GM18508 (cell line): ENCODE results near the gene PAK2.
"Not testable (repeated sequence)": the region's sequence is repeated elsewhere in the genome, so short reads cannot be mapped to it uniquely, and the experiment has no call there.

Experiments
- ATAC-seq: cut with Tn5 transposase; IDR thresholded peaks from one replicate; pipeline ENCODE4 v1.9.1; 2021; ENCODE audit warnings: moderate number of reproducible peaks; ENCODE audit not compliant: insufficient read depth, unreplicated experiment

Gene PAK2

DNA sequence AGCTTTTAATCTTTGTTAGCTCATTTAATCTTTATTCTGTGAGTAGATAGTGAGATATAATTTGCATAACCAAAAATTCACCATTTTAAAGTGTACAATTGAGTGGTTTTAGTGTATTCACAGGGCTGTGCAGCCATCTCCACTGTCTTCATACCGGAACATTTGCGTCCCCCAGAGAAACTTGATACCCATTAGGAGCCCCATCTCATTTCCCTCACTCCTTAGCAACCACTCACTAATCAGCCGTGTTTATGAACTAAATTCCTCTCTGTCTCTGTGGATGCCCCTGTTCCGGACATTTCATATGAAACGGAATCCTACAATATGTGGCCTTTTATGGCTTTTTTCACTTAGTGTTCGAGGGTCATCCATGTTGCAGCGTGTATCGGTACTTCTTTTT, 38.2 kb downstream of the PAK2 start:
- no peak for ATAC-seq

DNA sequence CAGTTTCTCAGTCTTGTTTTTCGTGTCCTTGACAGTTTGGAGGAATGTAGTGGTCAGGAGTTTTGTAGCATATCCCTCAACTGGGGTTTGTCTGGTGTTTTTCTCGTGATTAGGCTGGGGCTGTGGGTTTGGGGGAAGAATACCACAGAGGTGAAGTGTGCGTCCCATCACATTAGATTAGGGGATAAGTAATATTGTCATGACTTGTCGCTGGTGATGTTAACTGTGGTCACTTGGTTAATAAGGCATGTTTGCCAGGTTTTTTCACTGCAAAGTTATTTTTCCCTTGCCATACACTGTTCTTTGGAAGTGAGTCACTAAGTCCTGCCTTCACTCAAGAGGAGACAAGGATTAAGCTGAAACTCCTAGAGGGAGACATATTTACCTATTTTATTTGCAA, 39.1 kb downstream of the PAK2 start:
- no peak for ATAC-seq

DNA sequence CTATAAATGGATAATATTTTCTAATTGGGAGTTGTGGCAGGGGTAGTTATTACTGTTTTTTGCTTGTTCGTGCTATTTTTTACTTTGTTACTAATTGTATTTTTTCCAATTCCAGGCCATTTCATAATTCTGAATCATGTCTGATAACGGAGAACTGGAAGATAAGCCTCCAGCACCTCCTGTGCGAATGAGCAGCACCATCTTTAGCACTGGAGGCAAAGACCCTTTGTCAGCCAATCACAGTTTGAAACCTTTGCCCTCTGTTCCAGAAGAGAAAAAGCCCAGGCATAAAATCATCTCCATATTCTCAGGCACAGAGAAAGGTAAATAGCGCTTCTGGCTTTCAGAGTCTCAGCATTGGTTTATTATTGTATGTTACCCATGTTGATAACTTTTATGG, 42.9 kb downstream of the PAK2 start:
- no peak for ATAC-seq

DNA sequence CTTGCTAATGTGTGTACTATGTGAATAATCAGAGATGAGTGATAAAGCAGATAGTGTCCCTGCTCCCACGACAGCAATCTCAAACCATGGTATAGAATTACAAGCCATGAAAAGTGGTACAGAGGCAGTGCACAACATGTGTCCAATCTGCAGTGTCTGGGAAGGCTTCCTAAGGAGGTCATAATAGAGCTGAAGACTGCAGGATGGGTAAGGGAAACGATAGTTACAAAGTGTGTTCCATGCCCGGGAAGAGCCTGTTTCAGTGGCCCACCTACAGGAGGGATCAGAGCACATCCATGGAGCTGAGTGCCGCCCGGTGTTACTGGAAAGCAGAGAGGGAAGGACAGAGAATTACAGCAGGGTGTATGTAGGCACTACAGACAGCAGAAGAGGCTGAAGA, 48.9 kb downstream of the PAK2 start:
- no peak for ATAC-seq

- ATAC-seq: no peak
These were observed 50.3 kb downstream of the PAK2 start for GRCh38 chr3:196789885-196790359.

GRCh38 chr3:196790636-196791035, 51.0 kb downstream of the PAK2 start:
- ATAC-seq: no peak

DNA sequence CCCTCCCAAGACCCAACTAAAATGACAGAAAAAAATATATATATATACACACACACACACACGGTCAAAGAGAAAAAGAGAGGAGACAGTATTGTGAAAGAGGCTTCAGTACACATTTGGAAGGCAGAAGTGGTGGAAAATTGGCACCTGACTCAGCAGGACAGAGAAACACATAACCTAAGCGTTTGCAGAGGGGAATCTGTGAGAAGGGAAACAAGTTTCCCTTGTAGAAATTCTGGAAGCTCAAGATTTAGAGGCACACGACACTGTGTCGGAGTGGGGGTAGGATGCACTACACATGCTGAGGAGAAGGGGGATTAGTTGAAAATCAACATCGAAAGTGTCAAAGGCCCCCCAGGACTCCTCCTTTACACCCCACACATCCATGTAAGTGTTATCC, 53.1 kb downstream of the PAK2 start:
- ATAC-seq: no peak

DNA sequence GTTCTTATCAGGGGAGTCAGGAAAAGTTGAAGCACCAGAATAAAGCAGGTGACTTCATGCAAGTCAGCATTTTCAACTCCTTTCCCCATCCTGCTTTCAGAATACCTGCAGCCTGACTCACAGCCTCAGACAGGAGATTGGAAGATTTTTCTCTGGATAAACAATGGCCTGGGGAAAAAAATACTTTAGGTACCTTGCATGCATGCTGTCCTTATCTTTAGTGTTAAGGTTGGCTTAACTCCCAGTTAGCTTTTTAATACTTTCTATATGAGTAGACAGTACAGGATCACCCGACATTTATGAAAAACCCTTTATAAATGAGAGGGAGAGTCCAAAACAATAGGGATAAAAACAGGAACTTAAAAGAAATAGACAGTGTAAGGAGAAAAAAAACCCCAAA, 53.6 kb downstream of the PAK2 start:
- no peak for ATAC-seq

DNA sequence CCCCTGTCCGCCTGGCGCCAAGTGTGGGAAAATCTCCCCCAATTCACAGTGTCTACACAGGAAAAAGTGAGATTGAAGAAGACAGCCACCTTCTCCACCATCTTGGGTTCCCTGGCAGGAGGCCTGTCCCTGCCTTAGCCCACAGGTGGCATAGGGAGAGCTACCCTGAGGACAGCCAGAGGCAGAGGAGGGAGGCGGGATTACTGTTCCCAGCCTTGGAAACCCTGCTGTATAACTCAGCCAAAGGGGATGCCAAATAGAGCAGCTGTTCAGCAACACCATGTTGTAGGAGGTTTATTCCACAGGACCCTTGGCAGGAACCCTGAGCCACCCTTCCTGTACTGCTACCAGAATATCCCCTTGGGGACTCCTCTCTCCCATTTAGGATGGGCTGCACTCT, 54.8 kb downstream of the PAK2 start:
- ATAC-seq: no peak

DNA sequence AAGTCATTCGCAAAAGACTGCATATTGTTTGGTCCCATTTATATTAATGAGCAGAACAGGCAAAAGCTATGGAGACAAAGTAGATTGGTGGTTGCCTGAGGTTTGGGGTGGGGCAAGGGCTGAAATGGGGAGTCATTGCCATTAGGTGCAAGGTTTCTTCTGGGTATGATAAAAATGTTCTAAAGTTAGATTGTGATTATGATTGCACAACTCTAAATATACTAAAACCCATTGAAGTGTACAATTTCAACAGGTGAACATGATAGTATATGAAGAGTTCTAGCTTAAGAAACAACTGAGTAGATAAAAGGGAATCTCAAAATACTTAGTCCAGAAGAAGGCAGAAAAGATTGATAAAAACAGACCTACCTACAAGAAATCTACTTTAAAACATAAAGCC, 56.7 kb downstream of the PAK2 start:
- no peak for ATAC-seq

DNA sequence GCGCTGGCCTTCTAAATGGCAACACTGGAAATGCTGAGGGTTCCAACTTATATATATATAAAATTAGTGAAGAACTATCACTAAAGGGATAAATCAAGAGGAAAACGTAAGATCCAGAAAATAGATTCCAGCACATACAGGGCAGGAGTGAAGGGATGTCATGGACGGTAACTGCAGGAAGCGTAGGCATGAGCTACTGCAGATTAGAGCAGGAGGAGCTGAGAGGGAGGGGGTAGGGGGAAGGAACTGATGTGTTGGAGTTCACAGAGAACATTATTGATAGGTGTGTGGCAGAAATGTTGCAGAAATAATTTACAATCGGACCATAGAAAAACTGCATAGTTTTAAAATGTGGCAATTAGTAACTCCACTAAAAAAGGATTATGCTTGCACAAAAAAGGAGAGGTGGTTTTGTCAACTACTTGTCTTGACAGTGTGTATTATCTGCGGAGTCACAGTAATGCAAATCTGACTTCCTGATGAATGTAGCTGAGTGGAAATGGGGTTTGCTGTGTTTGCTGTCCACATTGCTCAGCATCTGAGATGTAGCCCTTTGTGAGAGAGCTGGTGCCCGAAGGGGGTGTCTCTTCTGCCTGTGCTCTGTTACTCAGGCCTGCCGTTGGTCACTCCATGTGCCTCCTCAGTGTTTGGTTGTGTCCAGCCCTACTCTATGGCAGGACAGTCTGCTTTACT, 61.2 kb downstream of the PAK2 start:
- no peak for ATAC-seq

- ATAC-seq: no peak
These were observed 64.3 kb downstream of the PAK2 start for GRCh38 chr3:196803891-196804468.

DNA sequence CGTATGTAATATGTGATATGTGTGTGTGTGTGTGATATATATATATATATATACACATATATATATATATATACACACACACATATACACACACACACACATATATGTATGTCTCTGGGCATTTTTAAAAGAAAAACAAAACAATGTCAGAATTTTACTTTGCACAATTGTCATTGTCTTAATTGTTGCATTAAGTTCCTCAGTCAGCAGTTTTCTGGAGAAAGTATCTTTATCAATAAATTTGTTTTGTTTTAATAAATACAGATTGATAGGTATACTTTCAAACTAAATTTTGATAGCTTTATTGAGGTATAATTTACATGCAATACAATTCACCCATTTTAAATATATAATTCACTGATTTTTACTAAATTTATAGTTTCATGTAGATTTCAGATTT, 65.1 kb downstream of the PAK2 start:
- no peak for ATAC-seq

GRCh38 chr3:196810963-196811581, 71.4 kb downstream of the PAK2 start:
- no peak for ATAC-seq

DNA sequence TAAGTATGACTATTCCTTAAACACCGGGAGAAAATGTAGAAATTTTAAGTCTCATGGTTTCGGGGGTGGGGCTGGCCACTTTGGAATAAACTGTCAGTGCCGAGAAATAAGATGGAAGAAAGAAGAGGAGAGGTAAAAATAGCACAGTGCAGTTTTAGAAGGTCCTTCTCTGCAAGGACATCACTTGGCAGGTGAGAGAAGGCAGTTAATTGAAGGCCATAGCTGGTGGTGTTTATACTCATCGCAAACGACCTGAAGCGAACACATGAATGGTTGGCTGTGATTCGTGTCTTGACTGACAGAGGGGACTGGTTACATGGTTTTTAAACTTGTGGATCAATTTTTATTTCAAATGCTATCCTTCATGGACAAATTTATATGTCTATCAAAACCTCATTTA, 73.2 kb downstream of the PAK2 start:
- no peak for ATAC-seq

DNA sequence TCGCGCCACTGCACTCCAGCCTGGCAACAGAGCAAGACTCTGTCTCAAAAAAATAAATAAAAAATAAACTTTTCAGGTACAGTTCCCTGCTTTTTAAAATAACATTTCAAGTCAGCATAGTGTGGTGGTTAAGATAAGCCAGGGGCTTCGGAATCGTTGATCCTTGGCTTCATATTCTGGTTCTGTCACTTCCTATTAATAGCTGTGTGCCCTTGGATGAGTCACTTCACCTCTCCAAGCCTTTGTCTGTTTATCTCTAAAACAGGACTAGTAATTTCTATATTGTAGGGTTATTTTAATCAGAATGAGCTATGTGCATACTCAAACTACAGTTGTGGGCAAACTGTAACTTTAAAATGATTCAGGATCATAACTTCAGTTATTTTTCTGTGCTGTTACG, 74.2 kb downstream of the PAK2 start:
- ATAC-seq: no peak

DNA sequence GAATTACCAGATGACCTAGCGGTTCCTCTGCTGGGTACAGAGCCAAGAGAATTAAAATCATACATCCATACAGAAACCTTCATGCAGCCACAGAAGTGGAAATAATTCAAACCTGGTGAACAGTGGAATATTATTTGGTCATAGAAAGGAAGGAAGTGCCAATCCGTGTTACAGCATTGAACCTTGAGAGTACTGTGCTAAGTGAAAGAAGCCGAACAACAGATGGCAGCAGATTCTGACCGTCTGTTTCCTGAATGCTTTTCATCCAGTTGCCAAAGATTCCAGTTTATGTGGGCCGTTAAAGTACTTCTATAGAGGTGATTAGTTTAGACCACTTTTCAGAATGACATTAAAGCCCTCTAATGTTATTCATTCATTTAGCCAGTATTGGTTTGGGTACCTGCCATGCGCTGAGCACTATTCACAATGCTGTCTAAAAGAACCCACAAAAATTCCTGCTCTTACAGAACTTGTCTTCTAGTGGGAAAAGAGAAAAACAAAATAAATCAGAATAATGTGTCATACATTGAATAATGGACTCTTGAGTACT, 82.2 kb downstream of the PAK2 start:
- no peak for ATAC-seq

DNA sequence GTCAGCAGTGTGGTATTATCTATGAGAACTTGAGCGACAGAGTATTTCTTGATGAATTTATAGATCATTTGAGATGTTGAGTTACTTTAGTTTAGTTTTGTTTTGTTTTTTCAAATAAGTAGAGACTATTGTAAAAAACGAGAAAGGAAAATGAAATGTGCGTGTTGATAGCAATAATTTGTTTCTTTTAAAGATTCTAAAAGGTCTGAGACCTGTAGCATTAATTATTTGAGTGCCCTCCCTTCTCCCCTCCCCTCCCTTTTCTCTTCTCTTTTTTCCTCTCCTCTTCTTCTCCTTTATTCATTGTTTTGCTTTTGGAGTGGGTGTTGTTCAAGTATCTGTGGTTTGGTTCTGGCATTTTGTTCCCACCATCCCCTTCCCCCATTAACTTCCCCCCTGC, 90.0 kb downstream of the PAK2 start:
- not testable (repeated sequence) for ATAC-seq

DNA sequence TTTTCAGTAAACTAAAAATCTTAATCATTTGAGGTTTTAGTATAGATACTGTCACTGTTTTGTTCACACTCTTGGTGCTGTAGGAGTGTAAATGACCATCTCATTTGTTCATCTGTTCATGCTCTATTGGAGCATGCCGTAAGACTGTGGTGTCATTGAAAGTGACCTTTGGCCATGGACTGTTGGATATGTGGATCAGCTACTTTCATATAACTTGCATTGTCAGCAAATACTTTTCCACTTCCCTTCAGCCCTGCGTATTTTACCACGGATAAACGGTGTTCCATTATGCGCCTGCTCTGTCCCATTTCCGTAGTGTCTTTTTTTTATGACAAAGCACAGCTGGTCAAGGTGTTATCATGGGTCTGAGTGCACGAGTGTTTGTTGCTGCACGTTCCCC, 95.4 kb downstream of the PAK2 start:
- ATAC-seq: no peak

GRCh38 chr3:196836626-196837025, 97.0 kb downstream of the PAK2 start:
- not testable (repeated sequence) for ATAC-seq

GRCh38 chr3:196837819-196838420, 98.3 kb downstream of the PAK2 start:
- ATAC-seq: no peak
